Suprapubic skin (tissue), 4 donors: Measurements from ENCODE around the gene ANKRD6.

Source experiments
- CTCF ChIP-seq, 2 donors: fragments of 200-600 bp in 1 of 2; fragments of 450-650 bp in 1 of 2; sonication (generic) in 1 of 2; IDR thresholded peaks; one replicate each; pipeline ENCODE4 v1.5.1; 2016 to 2019; ENCODE audit warnings: antibody characterized with exemption in 2 of 2, mild to moderate bottlenecking in 1 of 2, moderate library complexity in 1 of 2
- EP300 ChIP-seq: sonication (generic); formaldehyde crosslinking; IDR thresholded peaks from one replicate; pipeline ENCODE4 v1.6.1; 2017; ENCODE audit warnings: antibody characterized with exemption
- POLR2A ChIP-seq, 2 donors: fragments of 450-650 bp; IDR thresholded peaks; one replicate each; pipeline ENCODE4 v1.6.1; 2017; ENCODE audit warnings: antibody characterized with exemption in 2 of 2, mild to moderate bottlenecking in 2 of 2, moderate library complexity in 2 of 2
- POLR2AphosphoS5 ChIP-seq, 3 donors: sonication (generic); formaldehyde crosslinking; IDR thresholded peaks; one replicate each; pipeline ENCODE4 v1.6.1; 2017; ENCODE audit warnings: antibody characterized with exemption in 3 of 3

GRCh38 chr6:89669002-89669401 is 236.1 kb downstream of the ANKRD6 start:
- TF ChIP-seq CTCF (IDR thresholded peaks at IDR 0.05) (no peak), POLR2AphosphoS5 (IDR thresholded peaks at IDR 0.05) (no peak), EP300 (no peak), POLR2A (IDR thresholded peaks at IDR 0.05) (no peak)
